Measurements from ENCODE around the gene NCOA4. TPM values are rescaled to one million over a fixed set of nuclear protein-coding genes. Genes with fewer than 3 reads are reported as not detected.

Gene NCOA4
- total RNA-seq, 2 experiments from 2014 or later = 86.2 to 86.6 TPM

Other genes with a start within 250 kb of the NCOA4 start
- gene AGAP4, start 183.1 kb downstream of the NCOA4 start, total RNA-seq = 10 to 100 TPM; 16.3 to 19.8 TPM
- 10 to 100 TPM; 70.7 to 76.2 TPM for gene TIMM23, start 58.1 kb downstream of the NCOA4 start, total RNA-seq
- not detected for gene MSMB, start 15.6 kb upstream of the NCOA4 start, total RNA-seq

Data from activated CD8-positive, alpha-beta T cell treated with anti-CD3 and anti-CD28 coated beads for 36 hours (primary cell).